Left renal pelvis (tissue), 4 donors: ENCODE results near the gene P2RX6. TPM values are rescaled to one million over a fixed set of nuclear protein-coding genes. Genes with fewer than 3 reads are reported as not detected.
"Not testable (repeated sequence)": the region's sequence is repeated elsewhere in the genome, so short reads cannot be mapped to it uniquely, and the experiment has no call there.

Experiments used
- DNase-seq, 4 donors: peaks; one replicate each; pipeline ENCODE4 v3.0.0-alpha.2; 2013; ENCODE audit warnings: low read depth in 4 of 4, low spot score in 3 of 4
- polyA plus RNA-seq, 4 donors: library from polyadenylated mRNA; unstranded; fragments of 120-200 nt; gene quantifications; one replicate each; pipeline ENCODE4 v1.2.1, GENCODE V29; 2013; ENCODE audit not compliant: insufficient read length in 4 of 4

P2RX6 gene
- polyA plus RNA-seq, 4 donors, result 1.0 to 1.4 (median 1.2) TPM

DNA sequence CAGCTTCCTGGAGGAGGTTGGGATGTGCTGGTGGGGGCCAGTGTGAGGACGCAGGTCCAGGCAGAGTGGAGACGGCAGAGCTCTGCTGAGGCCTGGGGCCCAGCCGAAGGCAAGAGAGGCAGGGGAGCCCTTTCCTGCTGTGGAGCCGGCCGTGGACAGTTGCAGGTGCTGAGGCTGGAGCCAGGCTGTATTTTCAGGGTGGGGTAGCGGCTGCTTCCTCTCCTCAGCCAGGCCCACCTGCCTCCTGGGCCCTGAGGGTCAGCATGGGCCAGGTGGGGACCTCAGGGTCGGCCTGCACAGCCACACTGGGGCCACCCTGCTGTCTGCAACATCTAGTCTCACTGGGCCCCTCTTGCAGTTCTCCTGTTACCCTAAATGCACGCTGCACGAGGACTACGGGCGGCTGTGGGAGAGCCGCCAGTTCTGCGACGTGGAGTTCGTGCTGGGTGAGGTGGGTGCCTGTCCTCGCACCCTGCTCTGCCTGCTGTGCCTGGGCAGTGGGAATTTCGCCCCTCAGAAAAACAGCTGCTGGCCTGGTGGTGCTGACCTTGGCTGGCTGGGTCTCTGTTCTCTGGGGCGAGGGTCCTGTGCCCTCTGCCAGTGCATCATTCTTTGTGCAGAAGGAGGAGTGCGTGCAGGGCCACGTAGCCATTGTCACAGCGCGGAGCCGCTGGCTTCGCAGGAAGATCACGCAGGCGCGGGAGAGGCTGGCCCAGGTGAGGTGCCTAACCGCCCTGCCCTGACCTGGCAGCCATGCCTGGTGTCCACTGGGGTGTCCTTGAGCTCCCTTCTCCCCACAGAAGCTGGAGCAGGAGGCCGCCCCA, 21.4 kb upstream of the P2RX6 start:
- DNase-seq, result no peak

DNA sequence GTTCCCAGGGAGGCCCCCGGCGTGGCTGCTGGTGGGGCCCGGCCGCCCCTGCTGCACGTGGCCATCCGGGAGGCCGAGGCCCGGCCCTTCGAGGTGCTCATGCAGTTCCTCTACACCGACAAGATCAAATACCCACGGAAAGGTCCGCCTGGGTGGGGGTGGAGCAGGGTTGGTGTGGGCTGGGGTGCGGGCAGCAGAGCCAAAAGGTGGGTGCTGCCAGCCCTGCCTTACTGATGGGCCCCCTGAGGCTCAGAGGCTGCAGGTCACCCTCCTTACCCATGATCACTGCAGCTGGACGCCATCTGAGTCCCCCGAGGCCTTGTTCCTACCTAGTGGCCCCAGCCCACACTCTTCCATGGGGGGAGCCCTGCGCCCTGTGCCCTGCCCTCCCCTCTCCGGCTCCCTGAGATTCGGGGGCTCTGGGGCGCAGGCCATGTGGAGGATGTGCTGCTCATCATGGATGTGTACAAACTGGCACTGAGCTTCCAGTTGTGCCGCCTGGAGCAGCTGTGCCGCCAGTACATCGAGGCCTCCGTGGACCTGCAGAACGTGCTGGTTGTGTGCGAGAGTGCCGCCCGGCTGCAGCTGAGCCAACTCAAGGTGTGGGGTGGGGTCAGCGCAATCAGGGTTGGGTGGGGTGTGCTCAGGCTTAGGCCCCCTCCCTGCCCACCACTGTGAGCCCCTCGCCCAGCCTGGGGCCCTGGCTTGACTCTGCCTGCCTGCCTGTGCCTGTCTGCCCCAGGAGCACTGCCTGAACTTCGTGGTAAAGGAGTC, 20.6 kb upstream of the P2RX6 start:
- no peak for DNase-seq

DNA sequence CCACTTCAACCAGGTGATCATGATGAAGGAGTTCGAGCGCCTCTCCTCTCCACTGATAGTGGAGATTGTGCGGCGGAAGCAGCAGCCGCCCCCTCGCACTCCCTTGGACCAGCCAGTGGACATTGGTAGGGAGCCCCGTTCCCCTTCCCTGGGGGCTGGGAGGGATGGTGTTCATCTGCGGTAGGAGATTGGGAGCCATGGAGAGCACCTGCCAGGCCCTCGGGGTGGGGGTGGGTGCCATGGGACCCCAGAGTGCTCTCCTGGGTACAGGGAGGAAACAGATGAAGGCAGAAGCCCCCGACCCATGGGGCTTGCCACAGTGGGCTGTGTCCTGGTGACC, 20.1 kb upstream of the P2RX6 start:
- no peak for DNase-seq

DNA sequence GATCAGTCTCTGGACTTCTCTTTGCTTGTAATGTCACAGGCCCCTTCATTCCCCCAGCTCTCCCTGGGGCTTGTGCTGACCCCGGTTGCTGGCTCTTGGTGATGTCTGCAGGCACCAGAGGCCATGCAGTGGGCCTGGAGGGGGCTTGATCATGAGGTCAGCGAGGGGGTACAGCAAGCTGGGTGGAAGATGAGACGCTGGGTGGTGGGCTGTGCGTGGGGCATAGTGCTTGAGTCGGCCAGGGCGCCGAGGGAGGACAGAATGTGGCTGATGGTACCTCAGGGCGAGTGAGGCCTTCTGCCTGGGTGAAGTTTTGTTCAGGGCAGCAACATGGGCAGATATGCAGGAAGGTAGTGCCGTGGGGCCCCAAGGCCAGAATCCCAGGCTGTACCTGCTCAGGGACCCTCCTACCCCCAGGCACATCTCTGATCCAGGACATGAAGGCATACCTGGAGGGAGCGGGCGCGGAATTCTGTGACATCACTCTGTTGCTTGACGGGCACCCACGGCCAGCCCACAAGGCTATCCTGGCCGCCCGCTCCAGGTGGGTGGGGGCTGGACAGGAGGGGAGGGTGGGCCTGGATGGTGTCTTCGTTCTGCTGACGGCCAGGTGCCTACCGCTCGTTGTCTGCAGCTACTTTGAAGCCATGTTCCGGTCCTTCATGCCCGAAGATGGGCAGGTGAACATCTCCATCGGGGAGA, 19.5 kb upstream of the P2RX6 start:
- DNase-seq, result no peak

DNA sequence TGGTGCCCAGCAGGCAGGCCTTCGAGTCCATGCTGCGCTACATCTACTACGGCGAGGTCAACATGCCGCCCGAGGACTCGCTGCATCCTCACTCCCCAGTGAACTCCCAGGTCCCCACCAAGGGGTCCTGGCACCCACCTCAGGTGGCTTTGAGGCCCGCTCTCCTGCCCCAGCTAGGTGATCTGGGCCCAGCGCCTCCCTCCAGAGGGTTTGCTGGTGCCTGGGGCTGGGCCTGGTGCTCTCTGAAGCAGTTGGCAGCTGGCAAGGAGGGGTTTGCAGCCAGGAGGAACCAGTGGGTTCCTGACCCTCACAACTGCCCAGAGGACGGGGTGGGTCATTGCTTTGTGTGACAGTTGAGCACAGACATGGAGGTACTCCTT, 18.9 kb upstream of the P2RX6 start:
- DNase-seq, result no peak

DNA sequence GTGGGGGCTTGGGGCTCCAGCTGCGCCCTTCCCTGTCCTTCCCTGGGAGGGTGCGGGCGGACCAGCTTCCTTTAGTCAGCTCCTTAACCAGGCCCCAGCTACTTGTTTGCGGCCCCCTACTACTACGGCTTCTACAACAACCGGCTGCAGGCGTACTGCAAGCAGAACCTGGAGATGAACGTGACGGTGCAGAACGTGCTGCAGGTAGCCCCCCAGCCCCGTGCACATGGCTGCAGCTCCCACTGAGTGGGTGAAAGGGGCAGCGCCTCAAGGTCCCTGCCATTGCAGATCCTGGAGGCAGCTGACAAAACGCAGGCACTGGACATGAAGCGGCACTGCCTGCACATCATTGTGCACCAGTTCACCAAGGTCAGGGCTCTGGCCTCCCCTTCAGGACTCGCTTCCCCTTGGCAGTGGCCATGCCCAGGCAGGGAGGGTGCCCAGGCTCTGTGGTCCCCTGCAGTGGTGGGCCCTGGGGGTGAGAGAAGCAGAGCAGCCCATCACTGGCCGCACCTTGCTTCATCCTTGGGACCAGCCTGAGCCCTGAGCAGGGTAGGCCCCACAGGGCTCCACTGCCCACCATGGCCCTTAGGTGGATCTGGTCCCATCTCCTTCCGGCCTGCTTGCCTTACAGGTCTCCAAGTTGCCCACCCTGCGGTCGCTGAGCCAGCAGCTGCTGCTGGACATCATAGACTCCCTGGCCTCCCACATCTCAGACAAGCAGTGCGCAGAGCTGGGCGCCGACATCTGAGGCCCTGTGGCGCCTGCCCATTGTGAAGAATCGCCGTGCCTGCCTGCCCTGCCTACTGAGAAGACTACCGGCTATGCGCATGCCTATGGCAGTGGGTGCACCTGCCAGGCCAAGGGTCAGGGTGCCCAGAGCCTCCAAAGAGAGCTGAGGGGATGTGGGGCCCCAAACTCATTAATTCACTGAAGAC, 18.1 kb upstream of the P2RX6 start:
- DNase-seq, result no peak

DNA sequence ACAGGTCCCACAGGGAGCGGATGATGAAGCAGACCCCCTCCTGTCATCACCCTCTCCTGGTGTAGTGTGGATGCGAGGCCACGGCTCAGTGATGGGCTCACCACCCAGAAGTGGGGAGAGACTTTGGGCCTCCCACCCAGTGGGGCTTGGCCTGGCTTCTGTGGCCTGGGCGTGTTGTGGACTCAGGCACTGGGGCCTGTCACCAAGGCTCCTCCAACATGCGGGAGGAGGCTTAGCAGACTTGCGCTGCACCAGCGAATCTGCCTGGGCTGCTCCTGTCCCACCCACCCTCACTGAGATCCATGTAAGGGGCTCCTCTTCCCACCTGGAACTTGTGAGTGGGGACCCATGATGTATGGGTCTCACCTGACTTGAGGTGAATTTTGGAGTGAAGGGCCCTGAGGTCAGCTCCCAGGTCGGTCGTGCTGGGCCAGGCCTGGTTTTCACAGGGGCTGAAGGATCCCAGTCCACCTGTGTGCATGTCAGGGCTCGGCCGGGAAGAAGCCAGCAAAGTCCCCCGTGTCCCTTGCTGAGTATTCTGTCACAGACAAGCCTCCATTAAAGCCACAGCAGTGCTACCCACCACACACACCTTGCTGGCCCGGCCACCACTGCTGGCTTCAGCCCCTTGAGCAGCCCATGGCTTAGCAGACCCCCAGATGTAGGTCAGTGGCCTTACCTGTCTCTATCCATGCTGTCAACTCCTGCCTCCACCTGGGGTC, 17.3 kb upstream of the P2RX6 start:
- no peak for DNase-seq

DNA sequence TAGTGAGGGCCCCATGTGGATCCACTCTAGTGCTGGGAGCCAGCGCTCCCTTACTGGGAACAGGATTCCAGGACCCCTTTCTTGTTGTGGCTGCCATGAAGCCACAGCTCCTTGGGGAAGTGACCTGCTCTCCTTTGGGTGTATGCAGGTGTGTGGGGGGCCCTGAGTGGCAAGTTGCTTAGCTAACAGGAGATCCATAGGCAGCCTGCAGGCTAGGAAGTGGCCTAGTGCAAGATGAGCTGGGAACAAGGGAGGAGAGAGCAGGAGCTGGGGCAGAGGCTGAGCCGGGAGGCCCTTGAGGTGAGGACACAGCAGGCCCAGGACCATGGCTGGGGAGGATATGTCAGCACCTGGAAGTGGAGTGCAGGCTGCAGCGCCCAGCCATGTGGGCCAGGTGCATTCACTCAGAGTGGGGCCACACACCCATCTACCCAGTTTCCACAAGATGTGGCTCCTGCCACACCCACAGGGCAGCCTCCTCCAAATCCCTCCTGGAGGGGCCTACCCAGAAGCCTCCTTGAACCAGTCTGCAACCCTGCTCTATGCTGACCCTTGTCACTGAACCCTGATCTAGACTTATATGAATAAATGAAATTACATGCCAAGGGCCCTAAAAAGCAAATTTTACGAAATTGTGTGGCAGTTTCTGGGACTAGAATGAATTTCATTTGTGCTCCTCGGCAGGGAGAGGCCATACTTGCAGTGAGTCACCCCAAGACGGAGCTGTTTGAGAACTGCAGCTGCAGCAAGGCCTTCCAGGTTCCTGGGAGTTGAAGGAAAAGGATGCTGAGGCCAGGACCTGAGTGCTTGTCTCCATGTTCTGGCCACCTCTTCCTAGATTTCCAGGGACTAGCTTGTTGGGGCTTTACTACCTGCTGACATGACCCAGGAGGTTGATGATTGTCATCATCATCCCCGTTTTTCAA, 16.3 kb upstream of the P2RX6 start:
- no peak for DNase-seq

DNA sequence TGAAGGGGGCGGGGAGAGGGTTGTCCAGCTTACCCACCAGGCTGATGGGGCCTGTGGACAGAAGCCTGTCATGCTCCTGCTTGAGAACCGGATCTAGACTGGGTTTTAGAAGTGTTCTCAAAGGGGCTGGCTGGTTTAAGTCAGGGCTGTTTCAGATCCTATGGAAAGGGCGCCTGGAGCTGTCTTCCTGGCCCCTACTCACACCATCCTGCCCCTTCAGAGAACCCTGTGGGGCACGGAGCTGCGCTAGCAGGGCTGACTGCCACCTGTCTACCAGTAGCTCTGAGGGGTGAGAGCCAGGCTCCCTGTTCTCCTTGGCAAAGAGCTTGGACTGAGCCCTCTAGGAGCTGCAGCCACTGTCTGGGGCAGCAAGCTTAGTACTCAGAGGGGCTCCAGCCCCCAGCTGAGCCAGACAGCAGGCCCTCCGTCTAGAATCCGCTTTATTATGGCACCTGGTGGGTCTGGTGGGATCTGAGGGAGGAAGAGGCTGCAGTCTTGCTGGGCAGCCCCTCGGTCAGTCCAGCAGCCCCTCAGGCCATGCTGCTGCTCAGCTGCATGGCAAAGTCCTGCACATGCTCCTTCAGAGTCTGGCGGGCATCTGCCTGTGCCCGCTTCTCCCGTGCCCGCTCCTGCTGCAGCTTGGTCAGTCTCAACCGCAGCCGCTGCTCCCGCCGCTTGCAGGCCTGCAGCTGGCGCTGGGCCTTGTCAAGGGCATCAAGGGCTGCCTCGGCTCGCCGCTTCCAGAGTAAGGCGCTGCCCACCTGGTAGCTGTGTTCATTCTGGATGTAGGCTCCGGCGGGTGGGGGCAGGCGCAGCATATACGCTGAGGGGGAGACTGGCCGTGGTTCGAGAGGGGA, 15.4 kb upstream of the P2RX6 start:
- no peak for DNase-seq

DNA sequence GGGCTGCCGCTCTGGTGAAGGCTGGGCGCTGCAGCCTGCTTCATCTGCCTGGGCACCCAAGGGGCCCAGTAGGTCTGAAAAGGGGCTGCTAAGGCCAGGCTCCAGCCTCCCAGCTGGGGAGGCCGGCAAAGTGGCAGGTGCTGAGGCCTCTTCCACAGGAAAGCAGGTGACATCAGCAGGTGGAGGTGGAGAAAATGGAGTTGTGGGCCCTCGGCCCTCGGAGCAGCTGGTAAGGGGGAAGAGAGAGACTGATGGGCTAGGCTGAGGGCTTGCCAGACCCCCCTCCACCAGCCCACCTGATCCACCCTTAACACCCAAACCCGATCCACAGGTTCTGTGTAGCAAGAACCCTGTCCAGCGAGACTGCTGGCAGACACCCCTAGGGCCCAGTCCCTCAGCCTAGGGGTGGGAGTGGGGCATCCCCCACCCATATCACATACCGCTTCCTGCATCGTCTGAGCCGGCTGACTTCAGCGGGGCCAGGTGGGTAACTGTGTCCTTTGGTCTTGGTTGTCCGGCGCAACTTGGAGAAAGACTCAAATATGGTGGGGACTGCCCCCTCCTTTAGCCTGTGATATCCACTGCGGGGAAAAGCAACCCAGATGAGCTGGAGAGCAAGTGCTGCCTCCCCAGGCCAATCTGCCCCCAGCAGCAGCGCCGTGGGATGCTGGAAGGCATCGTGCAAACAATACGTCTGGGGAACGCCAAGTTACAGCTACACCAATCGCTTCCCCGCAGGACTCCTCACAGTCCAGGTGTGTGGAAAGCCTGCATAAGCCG, 14.6 kb upstream of the P2RX6 start:
- no peak for DNase-seq

DNA sequence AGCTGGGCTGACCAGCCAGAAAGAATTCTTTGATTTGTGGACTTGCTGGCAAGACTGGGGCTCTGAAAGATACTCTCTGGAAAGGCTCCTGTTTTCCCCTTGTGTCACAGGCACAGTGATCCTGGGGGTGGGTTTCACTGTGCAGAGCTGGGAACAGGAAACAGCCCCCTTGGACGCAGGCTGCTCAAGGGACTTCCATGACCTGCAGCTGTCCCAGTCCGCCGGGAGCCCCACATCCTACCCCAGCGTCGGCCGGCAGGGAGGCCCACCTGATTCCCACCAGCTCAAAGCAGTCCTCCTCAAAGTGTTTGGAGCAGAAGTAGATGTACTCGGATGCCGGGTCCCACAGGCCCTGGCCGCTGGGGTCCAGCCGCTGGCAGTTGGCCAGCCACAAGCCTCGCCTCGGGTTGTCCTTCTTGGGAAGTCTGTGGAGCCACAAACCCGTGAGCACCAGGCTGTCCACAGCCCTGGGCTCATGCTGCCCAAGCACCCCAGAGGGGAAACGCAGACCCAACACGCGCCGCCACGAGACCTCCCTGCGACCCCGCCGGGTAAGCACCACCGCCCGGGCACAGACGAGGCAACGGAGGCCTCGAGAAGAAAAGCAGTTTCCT, 13.9 kb upstream of the P2RX6 start:
- DNase-seq, result no peak

DNA sequence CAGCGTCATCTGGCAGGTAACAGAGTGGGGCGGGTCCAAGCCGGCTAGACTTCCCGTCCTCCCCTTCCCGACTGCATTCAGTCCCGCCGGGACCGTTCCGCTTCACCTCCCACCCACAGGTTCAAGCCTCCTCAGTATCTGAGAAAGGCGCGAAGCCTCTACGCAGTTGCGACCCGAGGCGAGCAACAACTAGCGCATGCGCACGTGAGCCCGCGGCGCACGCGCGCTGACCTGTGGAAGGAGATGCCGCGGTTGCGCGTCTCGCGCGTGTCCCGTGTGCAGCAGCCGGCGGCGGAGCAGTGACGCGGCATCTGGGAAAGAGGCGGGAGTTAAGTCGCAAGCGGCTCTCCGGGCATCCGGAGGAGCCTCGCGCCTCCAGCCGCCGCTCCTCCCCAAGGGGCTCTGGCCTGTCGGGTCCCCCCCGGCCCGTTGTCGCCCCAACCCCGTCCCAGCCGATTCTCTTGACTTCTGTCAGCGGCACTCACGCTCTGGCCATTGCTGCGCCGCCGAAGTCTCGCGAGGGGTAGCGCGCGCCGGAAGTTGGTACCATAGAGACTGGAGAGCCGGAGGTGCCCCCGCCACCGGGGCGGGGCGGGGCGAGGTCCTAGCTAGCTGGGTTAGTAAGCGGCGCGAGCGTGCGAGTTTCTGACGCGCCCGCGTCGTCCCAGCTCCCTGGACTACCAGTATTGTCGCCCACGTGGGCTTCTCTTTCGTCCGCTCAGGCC, 13.2 kb upstream of the P2RX6 start, which contains the start of gene THAP7:
TSS of gene THAP7 (minus strand) at position 518 of the 725 bp plus-strand sequence. CDS start at position 311, 207 bp downstream.
- DNase-seq, result peak; percentile 88 to 92 (median 90)

DNA sequence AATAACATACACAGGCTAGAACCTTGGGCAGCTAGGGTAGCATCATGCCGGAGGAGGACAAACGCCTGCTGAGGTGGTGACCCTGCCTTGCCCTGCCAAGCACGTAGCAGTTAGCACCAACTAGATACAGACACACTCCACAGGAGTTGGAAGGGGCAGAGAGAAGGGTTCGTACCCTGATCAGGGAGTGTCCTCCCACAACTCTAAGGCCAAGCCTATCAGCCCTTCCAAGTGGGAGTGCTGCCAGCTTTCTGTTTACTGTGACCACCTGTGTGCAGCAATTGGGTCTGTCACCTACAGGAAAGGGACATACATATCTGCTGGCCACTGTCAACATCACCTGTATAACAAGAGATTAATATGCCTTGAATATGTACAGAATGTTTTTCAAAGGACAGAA, 11.2 kb upstream of the P2RX6 start:
- DNase-seq, result no peak

DNA sequence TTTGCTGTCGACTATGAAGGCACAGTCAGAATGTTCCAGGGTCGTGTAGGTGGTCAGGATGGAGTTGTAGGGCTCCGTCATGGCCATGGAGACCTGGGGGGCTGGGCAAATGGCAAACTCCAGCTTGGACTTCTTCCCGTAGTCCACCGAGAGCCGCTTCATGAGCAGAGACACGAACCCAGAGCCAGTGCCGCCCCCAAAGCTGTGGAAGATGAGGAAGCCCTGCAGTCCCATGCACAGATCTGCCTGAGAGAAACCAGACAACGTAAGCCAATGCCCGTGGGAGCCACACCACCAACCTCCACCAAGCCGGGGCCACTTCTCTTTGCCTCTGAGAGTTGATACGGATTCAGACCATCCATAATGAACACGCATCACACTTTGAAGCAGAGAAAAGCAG, 5.8 kb upstream of the P2RX6 start:
- DNase-seq, result not testable (repeated sequence)

DNA sequence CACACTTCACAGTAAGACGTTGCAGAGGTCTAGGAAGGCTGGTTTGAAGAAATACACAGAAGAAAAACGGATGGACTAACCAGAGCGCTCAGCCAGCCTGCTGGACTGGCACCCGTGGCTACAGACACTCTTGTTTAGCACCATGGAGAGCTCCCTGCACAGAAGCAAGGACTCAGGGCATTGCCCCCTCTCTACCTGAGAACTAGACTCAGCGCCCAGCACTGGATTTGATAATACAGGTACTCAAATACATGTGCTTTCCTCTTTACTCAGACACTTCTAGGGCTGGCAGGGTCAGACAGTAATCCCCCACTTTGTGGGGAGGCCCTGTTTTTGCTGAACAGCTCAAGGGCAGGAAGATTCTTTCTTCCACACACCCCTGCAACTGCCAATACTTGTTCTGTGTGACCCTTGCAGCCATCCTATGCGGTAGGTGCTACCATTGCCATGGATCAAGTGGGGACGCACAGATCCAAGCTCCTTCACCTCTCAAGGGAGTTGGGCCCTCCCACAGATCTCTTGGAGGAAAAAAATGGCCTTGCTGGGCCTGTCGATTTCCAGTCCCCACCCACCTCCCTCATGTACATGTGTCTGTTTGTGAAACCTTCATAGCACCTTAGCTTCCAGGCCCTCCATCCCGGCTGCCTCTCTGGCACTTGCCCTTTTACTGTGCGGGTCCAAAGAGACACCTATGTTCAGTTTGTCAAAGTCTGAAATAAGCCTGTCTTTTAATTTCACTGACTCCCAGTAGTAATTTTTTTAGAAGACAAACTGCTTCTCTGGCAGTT, 5.1 kb upstream of the P2RX6 start:
- peak in 3 of 4 donors; percentile 66 to 75 (median 73) for DNase-seq
